Measurements from ENCODE around the gene NME2. TPM values are rescaled to one million over a fixed set of nuclear protein-coding genes. Genes with fewer than 3 reads are reported as not detected.

NME2 gene
- total RNA-seq, 1 donor from 2014 or later: 664 TPM

DNA sequence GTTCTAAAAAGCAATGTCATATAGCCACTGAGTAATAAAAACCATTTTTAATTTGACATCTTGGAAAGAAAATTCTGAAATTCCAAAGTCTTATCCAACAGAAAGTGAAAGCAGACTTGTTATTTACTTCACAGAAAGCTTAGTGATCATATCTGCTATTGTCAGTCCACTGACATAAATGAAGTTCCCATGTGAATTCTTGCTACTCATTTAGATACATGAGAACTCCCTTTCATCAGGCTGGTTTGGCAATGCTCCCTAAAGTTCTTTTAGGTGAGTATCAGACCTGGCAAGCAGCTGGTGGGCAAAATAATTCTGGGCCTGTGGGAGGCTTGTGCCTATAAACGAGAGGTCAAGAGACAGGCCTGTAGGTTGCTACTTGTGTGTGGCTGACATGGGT lies 23.4 kb downstream of the NME2 start:
- H3K36me3 Mint-ChIP-seq (ENCODE audit: low read depth): peaks cover 25% of the 10 kb centered on the region
- no peak overlapping the region for H3K27ac Mint-ChIP-seq
- H3K9me3 Mint-ChIP-seq: no peaks in the 10 kb centered on the region
- no peak overlapping the region for H3K4me3 Mint-ChIP-seq
- no peaks in the 10 kb centered on the region for H3K27me3 Mint-ChIP-seq (ENCODE audit: insufficient read depth)
- intact Hi-C loops (cut with micrococcal nuclease): no loop called here
- no peak for DNase-seq (ENCODE audit: low spot score)
- H3K4me1 Mint-ChIP-seq (ENCODE audit: low read depth): peaks cover 6% of the 10 kb centered on the region

DNA sequence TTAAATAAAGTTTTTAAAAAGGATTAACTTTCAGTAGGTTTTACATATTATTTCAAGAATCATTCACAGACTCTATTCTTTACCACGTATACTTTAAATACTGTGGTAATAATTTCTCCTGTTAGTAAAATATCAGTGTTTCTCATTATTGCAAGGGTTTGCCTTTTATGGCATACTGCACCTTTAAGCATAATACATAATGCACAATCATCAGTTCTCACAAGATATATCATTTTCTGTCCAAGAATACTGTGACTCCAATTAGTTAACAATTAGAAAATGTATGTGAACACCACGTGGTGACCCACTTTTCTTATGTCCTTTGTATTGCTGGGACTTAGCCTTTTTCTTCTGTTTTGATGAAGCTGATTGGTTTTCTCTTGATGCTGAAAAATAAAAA lies 25.7 kb downstream of the NME2 start:
- Mint-ChIP-seq H3K27ac (no peak overlapping the region), H3K27me3 (ENCODE audit: insufficient read depth) (no peaks in the 10 kb centered on the region), H3K4me1 (ENCODE audit: low read depth) (peaks cover 6% of the 10 kb centered on the region), H3K4me3 (no peak overlapping the region), H3K9me3 (no peaks in the 10 kb centered on the region), H3K36me3 (ENCODE audit: low read depth) (peaks cover 26% of the 10 kb centered on the region)
- intact Hi-C loops (cut with micrococcal nuclease): no loop called here
- no peak for DNase-seq (ENCODE audit: low spot score)

DNA sequence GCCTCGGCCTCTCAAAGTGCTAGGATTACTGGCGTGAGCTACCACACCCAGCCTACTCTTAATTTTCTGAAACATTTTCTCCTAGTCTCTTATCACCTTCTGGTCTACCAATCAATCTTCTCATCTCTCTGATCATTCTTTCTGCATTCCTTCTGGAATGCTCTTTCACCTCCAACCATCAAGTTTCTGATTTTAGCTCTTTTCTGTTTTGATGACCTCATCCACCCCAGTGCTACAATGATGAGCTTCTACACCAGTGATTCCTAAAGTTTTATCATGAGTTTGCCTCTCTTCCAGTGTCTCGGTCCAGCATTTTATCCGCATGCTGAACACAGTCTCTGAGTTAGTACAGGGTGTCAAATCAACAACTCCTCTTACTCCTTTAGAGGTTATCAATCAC lies 31.5 kb downstream of the NME2 start:
- H3K4me3 Mint-ChIP-seq: no peak overlapping the region
- intact Hi-C loops (cut with micrococcal nuclease): no loop called here
- H3K27ac Mint-ChIP-seq: no peak overlapping the region
- DNase-seq (ENCODE audit: low spot score): no peak
- H3K27me3 Mint-ChIP-seq (ENCODE audit: insufficient read depth): no peaks in the 10 kb centered on the region
- H3K9me3 Mint-ChIP-seq: no peaks in the 10 kb centered on the region
- H3K4me1 Mint-ChIP-seq (ENCODE audit: low read depth): peaks cover 9% of the 10 kb centered on the region
- peaks cover 29% of the 10 kb centered on the region for H3K36me3 Mint-ChIP-seq (ENCODE audit: low read depth)

DNA sequence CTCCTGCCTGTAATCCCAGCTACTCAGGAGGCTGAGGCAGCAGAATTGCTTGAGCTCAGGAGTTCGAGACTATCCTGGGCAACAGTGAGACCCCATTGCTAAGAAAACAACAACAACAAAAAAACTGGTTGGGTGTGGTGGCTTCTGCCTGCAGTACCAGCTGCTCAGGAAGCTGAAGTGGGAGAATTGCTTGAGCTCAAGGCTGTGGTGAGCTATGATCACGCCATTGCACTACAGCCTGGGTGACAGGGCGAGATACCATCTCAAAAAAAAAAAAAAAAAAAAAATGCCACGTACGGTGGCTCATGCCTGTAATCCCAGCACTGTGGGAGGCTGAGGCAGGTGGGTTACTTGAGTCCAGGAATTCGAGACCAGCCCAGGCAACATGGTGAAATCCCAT lies 34.1 kb downstream of the NME2 start:
- H3K4me3 Mint-ChIP-seq: no peak overlapping the region
- H3K27ac Mint-ChIP-seq: no peak overlapping the region
- H3K9me3 Mint-ChIP-seq: no peaks in the 10 kb centered on the region
- no peak for DNase-seq (ENCODE audit: low spot score)
- no peaks in the 10 kb centered on the region for H3K27me3 Mint-ChIP-seq (ENCODE audit: insufficient read depth)
- H3K4me1 Mint-ChIP-seq (ENCODE audit: low read depth): peaks cover 9% of the 10 kb centered on the region
- intact Hi-C loops (cut with micrococcal nuclease): no loop called here
- H3K36me3 Mint-ChIP-seq (ENCODE audit: low read depth): peaks cover 34% of the 10 kb centered on the region

DNA sequence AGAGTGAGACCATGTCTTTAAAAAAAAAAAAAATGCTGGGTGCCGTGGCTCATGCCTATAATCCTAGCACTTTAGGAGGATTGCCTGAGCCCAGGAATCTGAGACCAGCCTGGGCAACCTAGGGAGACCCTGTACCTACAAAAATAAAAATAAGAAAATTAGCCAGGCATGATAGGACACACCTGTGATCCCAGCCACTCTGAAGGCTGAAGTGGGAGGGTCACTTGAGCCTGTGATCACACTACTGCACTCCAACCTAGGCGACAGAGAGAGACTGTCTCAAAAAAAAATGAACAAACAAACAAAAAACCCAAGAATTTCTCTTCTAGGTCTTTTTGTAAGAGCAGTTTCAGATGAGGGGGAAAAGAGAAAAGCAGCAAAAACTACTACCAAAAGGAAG lies 34.6 kb downstream of the NME2 start:
- intact Hi-C loops (cut with micrococcal nuclease): no loop called here
- Mint-ChIP-seq H3K36me3 (ENCODE audit: low read depth) (peaks cover 32% of the 10 kb centered on the region), H3K9me3 (no peaks in the 10 kb centered on the region), H3K27ac (peak overlapping the region; percentile 44), H3K4me1 (ENCODE audit: low read depth) (peaks cover 9% of the 10 kb centered on the region), H3K4me3 (no peak overlapping the region), H3K27me3 (ENCODE audit: insufficient read depth) (no peaks in the 10 kb centered on the region)
- DNase-seq (ENCODE audit: low spot score): no peak

DNA sequence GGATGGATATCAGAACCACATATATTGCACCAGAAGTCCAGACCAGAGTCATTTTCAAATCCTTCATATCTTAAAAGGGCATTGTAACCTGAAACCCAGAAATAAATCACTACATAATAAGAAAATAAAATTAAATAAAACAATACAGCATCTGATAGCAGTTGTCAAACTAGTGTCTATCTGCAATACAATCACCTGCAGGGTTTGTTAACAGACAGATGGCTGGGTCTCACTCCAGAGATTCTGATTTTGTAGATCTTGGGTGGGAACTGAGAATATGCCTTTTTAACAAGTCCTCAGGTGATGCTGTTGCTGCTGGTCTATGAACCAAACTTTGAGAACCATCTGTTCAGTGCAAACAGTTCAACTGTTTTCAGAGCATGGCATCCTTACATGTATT lies 37.6 kb downstream of the NME2 start:
- no peak overlapping the region for H3K4me3 Mint-ChIP-seq
- H3K9me3 Mint-ChIP-seq: no peaks in the 10 kb centered on the region
- intact Hi-C loops (cut with micrococcal nuclease): no loop called here
- H3K27ac Mint-ChIP-seq: no peak overlapping the region
- H3K4me1 Mint-ChIP-seq (ENCODE audit: low read depth): peaks cover 9% of the 10 kb centered on the region
- H3K36me3 Mint-ChIP-seq (ENCODE audit: low read depth): peaks cover 38% of the 10 kb centered on the region
- no peaks in the 10 kb centered on the region for H3K27me3 Mint-ChIP-seq (ENCODE audit: insufficient read depth)
- DNase-seq (ENCODE audit: low spot score): no peak

DNA sequence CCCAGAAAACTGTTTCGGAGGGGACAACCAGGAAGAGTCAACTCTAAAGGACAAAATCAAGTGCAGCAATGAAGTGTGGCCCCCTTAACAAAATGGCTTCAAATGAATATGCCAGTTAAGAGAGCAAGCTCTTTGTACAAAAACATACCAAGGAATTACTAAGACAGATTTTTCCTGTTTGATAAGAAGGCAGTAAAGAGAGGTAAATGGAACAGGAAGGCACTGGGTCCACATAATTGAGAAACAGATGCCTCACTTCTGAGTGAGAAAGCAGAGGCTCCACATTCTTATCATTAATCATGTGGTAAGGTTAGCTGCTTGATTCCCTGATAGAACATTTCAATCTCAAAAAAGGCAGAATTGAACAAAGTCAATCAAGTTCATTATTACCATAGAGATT lies 48.7 kb downstream of the NME2 start:
- DNase-seq (ENCODE audit: low spot score): no peak
- peaks cover 21% of the 10 kb centered on the region for H3K36me3 Mint-ChIP-seq (ENCODE audit: low read depth)
- intact Hi-C loops (cut with micrococcal nuclease): no loop called here
- no peaks in the 10 kb centered on the region for H3K27me3 Mint-ChIP-seq (ENCODE audit: insufficient read depth)
- H3K4me3 Mint-ChIP-seq: no peak overlapping the region
- H3K27ac Mint-ChIP-seq: no peak overlapping the region
- no peaks in the 10 kb centered on the region for H3K9me3 Mint-ChIP-seq
- H3K4me1 Mint-ChIP-seq (ENCODE audit: low read depth): no peaks in the 10 kb centered on the region

DNA sequence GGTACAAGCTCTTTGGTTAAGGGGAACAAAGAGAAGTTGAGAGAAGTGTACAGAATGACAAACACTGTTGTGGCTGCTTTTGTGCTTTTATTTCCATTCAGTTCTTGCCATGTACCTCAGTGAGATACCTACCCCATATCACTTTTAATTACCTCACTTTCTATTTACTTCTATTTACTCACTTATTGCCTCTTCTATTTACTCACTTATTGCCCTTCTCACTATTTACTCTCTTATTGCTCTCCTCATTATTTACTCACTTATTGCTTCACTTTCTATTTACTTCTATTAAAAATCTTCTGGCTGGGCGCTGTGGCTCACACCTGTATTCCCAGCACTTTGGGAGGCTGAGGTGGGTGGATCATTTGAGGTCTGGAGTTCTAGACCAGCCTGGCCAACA lies 51.7 kb downstream of the NME2 start:
- intact Hi-C loops (cut with micrococcal nuclease): no loop called here
- H3K4me1 Mint-ChIP-seq (ENCODE audit: low read depth): no peaks in the 10 kb centered on the region

DNA sequence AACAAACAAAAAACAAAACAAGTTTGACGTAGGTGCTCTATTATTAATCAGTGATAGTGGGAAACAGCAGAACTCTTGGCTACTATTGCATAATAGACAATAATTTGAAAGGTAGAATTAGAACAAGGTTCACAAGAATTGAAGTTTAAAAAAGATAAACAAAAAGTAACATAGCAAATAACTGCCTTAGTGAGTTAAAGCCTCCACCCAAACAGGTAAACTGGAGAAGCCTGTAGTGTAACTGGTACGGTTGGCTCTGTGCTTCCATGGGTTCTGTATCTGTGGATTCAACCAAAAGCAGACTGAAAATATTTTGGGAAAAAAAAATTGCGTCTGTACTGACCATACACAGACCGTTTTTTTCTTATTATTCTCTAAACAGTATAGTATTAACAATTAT lies 55.1 kb downstream of the NME2 start:
- Mint-ChIP-seq H3K4me3 (no peak overlapping the region), H3K36me3 (ENCODE audit: low read depth) (peaks cover 34% of the 10 kb centered on the region), H3K27ac (no peak overlapping the region), H3K27me3 (ENCODE audit: insufficient read depth) (no peaks in the 10 kb centered on the region), H3K4me1 (ENCODE audit: low read depth) (peaks cover 19% of the 10 kb centered on the region), H3K9me3 (no peaks in the 10 kb centered on the region)
- intact Hi-C loops (cut with micrococcal nuclease): no loop called here
- DNase-seq (ENCODE audit: low spot score): no peak

More for the DNA sequence above, 51.7 kb downstream of the NME2 start:
- no peaks in the 10 kb centered on the region for H3K9me3 Mint-ChIP-seq
- no peak overlapping the region for H3K27ac Mint-ChIP-seq
- DNase-seq (ENCODE audit: low spot score): no peak
- H3K36me3 Mint-ChIP-seq (ENCODE audit: low read depth): peaks cover 30% of the 10 kb centered on the region
- H3K27me3 Mint-ChIP-seq (ENCODE audit: insufficient read depth): no peaks in the 10 kb centered on the region
- no peak overlapping the region for H3K4me3 Mint-ChIP-seq

Other genes with a start within 250 kb of the NME2 start
- 44.1 and 45.2 TPM in 2 replicates for gene SPAG9, start 45.5 kb upstream of the NME2 start, total RNA-seq
- gene NME1, start 12.9 kb upstream of the NME2 start, total RNA-seq: 413 and 424 TPM in 2 replicates
- gene MBTD1, start 93.6 kb downstream of the NME2 start, total RNA-seq: 12.0 and 14.2 TPM in 2 replicates
- gene UTP18, start 94.1 kb downstream of the NME2 start, total RNA-seq: 89.7 and 95.6 TPM in 2 replicates

Measured in activated T-helper 1 cell treated with anti-CD3 and anti-CD28 coated beads, Interleukin-12 subunit alpha, Interleukin-12 subunit beta, Interleukin-2, Interleukin-4 antibody, amounts not matched to agents 30 ng/mL and 10 ng/mL and 1 ng/mL, durations not matched to agents 14 hours and 24 hours and 36 hours (primary cell).